ENCODE results near the gene CDCA3.

DNA sequence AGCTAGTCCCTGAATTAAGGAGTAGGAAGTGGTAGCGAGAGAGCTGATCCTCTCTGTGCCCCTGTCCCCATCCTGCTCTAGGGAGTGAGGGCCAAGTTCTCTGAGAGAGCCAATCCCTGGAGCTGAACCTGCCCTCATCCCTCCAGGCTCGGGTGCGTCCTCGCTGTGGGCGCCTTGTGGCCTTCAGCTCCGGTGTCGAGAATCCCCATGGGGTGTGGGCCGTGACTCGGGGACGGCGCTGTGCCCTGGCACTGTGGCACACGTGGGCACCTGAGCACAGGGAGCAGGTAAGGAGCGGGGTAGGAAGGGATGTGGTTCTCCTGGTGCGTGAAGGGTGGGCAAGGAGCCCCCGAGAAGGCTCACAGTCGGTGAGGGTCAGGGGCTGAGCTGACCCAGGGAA, 12.2 kb downstream of the CDCA3 start:
- TF ChIP-seq POLR2A (IDR thresholded peaks at IDR 0.05), result no peak
- TF ChIP-seq, protein P1, sequence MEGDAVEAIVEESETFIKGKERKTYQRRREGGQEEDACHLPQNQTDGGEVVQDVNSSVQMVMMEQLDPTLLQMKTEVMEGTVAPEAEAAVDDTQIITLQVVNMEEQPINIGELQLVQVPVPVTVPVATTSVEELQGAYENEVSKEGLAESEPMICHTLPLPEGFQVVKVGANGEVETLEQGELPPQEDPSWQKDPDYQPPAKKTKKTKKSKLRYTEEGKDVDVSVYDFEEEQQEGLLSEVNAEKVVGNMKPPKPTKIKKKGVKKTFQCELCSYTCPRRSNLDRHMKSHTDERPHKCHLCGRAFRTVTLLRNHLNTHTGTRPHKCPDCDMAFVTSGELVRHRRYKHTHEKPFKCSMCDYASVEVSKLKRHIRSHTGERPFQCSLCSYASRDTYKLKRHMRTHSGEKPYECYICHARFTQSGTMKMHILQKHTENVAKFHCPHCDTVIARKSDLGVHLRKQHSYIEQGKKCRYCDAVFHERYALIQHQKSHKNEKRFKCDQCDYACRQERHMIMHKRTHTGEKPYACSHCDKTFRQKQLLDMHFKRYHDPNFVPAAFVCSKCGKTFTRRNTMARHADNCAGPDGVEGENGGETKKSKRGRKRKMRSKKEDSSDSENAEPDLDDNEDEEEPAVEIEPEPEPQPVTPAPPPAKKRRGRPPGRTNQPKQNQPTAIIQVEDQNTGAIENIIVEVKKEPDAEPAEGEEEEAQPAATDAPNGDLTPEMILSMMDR (IDR thresholded peaks at IDR 0.05), result no peak

Data from lower leg skin (tissue), 3 donors.